H1 (cell line): ENCODE measurements around the gene MMP25. TPM values are rescaled to one million over a fixed set of nuclear protein-coding genes. Genes with fewer than 3 reads are reported as not detected.
A peak's percentile ranks its signal among the peaks of the same experiment; 100 is the strongest.

Experiments
- CTCF ChIA-PET: fragments of 300-600 bp; sonication (Branson Sonifier 250); formaldehyde crosslinking; loops from one replicate; lab custom pipeline; 2021; ENCODE audit not compliant: partially characterized antibody; lab: Charles Lee
- POLR2A ChIA-PET: fragments of 300-600 bp; sonication (Branson Sonifier 250); formaldehyde crosslinking; loops from one replicate; lab custom pipeline; 2021; ENCODE audit warnings: inconsistent platforms; ENCODE audit not compliant: partially characterized antibody; lab: Charles Lee
- DNase-seq, 2 experiments: peaks; one replicate each; pipeline versions ENCODE4 v3.0.0 to v3.0.0-alpha.2; 2010 to 2022; ENCODE audit warnings: low spot score in 2 of 2, low read depth in 1 of 2, mixed read lengths in 1 of 2
- FAIRE-seq: peaks from 2 replicates; lab custom pipeline; 2011; peaks lifted over from hg19 to GRCh38; lab: Jason Lieb, UNC
- H2AFZ ChIP-seq: 2 replicates; pipeline ENCODE4 v1.8.1; 2012; ENCODE audit warnings: low read length, inconsistent platforms
- H2AK5ac ChIP-seq: 2 replicates; pipeline ENCODE4 v1.6.1; 2013; ENCODE audit warnings: low read depth, low read length
- H2BK120ac ChIP-seq: replicated peaks from 2 replicates; pipeline ENCODE3; 2013; ENCODE audit warnings: low read depth, low read length, inconsistent platforms
- H2BK12ac ChIP-seq: 2 replicates; pipeline ENCODE4 v1.6.1; 2013; ENCODE audit warnings: low read depth, low read length
- H2BK15ac ChIP-seq: 2 replicates; pipeline ENCODE4 v1.6.1; 2013; ENCODE audit warnings: low read length
- H2BK20ac ChIP-seq: 2 replicates; pipeline ENCODE4 v1.6.1; 2013; ENCODE audit warnings: low read length
- H2BK5ac ChIP-seq: 2 replicates; pipeline ENCODE4 v1.6.1; 2013; ENCODE audit warnings: low read depth, low read length
- H3K14ac ChIP-seq: 2 replicates; pipeline ENCODE4 v1.6.1; 2013; ENCODE audit warnings: inconsistent platforms; ENCODE audit not compliant: insufficient read length
- H3K18ac ChIP-seq: 2 replicates; pipeline ENCODE4 v1.6.1; 2013; ENCODE audit warnings: low read length; ENCODE audit errors: extremely low read depth
- H3K23ac ChIP-seq: 2 replicates; pipeline ENCODE4 v1.6.1; 2013; ENCODE audit warnings: inconsistent platforms; ENCODE audit not compliant: insufficient read length
- H3K23me2 ChIP-seq: 2 replicates; pipeline ENCODE4 v1.6.1; 2013; ENCODE audit warnings: low read depth, low read length
- H3K27ac ChIP-seq: 2 replicates; pipeline ENCODE4 v1.6.1; 2011; ENCODE audit warnings: low read depth, low read length, inconsistent platforms
- H3K27me3 ChIP-seq, 4 experiments: replicated peaks in 1 of 4; 1 replicate in 1 of 4; 2 replicates in 3 of 4; pipeline versions ENCODE4 v1.6.1 to v1.8.1; 2011 to 2013; ENCODE audit warnings: low read length in 3 of 4, mild to moderate bottlenecking in 3 of 4, inconsistent platforms in 2 of 4, mixed read lengths in 2 of 4, moderate library complexity in 1 of 4; ENCODE audit not compliant: control insufficient read depth in 3 of 4, insufficient read depth in 3 of 4; ENCODE audit errors: extremely low read depth in 1 of 4
- H3K36me3 ChIP-seq, 4 experiments: 2 replicates each; pipeline versions ENCODE4 v1.6.1 to v1.8.1; 2011 to 2013; ENCODE audit warnings: mild to moderate bottlenecking in 4 of 4, low read length in 3 of 4, moderate library complexity in 2 of 4, control low read depth in 1 of 4, inconsistent platforms in 1 of 4; ENCODE audit not compliant: insufficient read depth in 4 of 4, control insufficient read depth in 2 of 4
- H3K4ac ChIP-seq: replicated peaks from 2 replicates; pipeline ENCODE3; 2013; ENCODE audit warnings: low read length, low read depth, mixed read lengths, inconsistent platforms; ENCODE audit not compliant: insufficient read length
- H3K4me1 ChIP-seq, 4 experiments: replicated peaks in 1 of 4; 1 replicate in 1 of 4; 2 replicates in 3 of 4; pipeline versions ENCODE4 v1.6.1 to v1.8.1; 2011 to 2013; ENCODE audit warnings: low read length in 3 of 4, inconsistent platforms in 2 of 4, mixed read lengths in 1 of 4; ENCODE audit not compliant: insufficient read depth in 4 of 4, control insufficient read depth in 3 of 4
- H3K4me2 ChIP-seq, 2 experiments: 2 replicates each; pipeline versions ENCODE4 v1.6.1 to v1.8.1; 2011 to 2013; ENCODE audit warnings: low read depth in 2 of 2, low read length in 2 of 2, control low read depth in 1 of 2, inconsistent platforms in 1 of 2, mild to moderate bottlenecking in 1 of 2; ENCODE audit not compliant: insufficient read depth in 1 of 2
- H3K4me3 ChIP-seq, 4 experiments: fragments of 200-600, 300-600 bp in 1 of 4; sonication (generic), shearing (Covaris generic), sonication (Bioruptor Twin) in 1 of 4; 2 replicates each; pipeline versions ENCODE4 v1.5.1 to v1.8.1; 2011 to 2016; ENCODE audit warnings: low read length in 4 of 4, low read depth in 3 of 4, control low read depth in 2 of 4, inconsistent platforms in 2 of 4, mild to moderate bottlenecking in 2 of 4, mixed read lengths in 1 of 4, moderate library complexity in 1 of 4; ENCODE audit not compliant: insufficient read depth in 2 of 4; ENCODE audit errors: extremely low read depth in 1 of 4
- H3K56ac ChIP-seq: replicated peaks from 2 replicates; pipeline ENCODE3; 2013; ENCODE audit warnings: low read depth, mild to moderate bottlenecking, mixed read lengths, low read length, inconsistent platforms; ENCODE audit not compliant: insufficient read length
- H3K79me1 ChIP-seq: 2 replicates; pipeline ENCODE4 v1.6.1; 2013; ENCODE audit warnings: low read depth, low read length, control low read depth
- H3K79me2 ChIP-seq, 2 experiments: 2 replicates each; pipeline versions ENCODE4 v1.6.1 to v1.8.1; 2012 to 2013; ENCODE audit warnings: low read length in 2 of 2, mild to moderate bottlenecking in 2 of 2, inconsistent platforms in 1 of 2; ENCODE audit not compliant: insufficient read depth in 2 of 2, control insufficient read depth in 1 of 2
- H3K9ac ChIP-seq, 4 experiments: replicated peaks in 1 of 4; 1 replicate in 1 of 4; 2 replicates in 3 of 4; pipeline versions ENCODE4 v1.6.1 to v1.8.1; 2011 to 2013; ENCODE audit warnings: low read depth in 3 of 4, low read length in 3 of 4, control low read depth in 2 of 4, mild to moderate bottlenecking in 2 of 4, moderate library complexity in 2 of 4, inconsistent platforms in 1 of 4; ENCODE audit errors: extremely low read depth in 1 of 4
- H3K9me3 ChIP-seq, 2 experiments: 2 replicates each; pipeline versions ENCODE4 v1.6.1 to v1.8.1; 2012 to 2013; ENCODE audit warnings: mild to moderate bottlenecking in 2 of 2, moderate library complexity in 2 of 2, control low read depth in 1 of 2, inconsistent platforms in 1 of 2, low read depth in 1 of 2, low read length in 1 of 2, mixed read lengths in 1 of 2; ENCODE audit not compliant: insufficient read depth in 2 of 2
- H4K20me1 ChIP-seq, 2 experiments: replicated peaks in 1 of 2; 2 replicates each; pipeline versions ENCODE3 to v1.8.1; 2011 to 2013; ENCODE audit warnings: inconsistent platforms in 2 of 2, low read length in 2 of 2, mild to moderate bottlenecking in 1 of 2; ENCODE audit not compliant: insufficient read depth in 2 of 2, control insufficient read depth in 1 of 2
- H4K5ac ChIP-seq: 2 replicates; pipeline ENCODE4 v1.6.1; 2013; ENCODE audit warnings: low read length, low read depth, mixed read lengths, inconsistent platforms; ENCODE audit not compliant: insufficient read length
- H4K8ac ChIP-seq: 2 replicates; pipeline ENCODE4 v1.8.0; 2013; ENCODE audit warnings: mild to moderate bottlenecking, moderate library complexity, low read length, inconsistent platforms; ENCODE audit not compliant: insufficient read depth; ENCODE audit errors: extremely low read depth
- H4K91ac ChIP-seq: replicated peaks from 2 replicates; pipeline ENCODE3; 2013; ENCODE audit warnings: low read length, mixed read lengths, inconsistent platforms; ENCODE audit not compliant: insufficient read length
- CHD1 ChIP-seq: IDR thresholded peaks from 2 replicates; pipeline ENCODE4 v1.6.1; 2012; ENCODE audit warnings: low read depth, low read length, improper control_type of control experiment
- CHD2 ChIP-seq: IDR thresholded peaks from 2 replicates; pipeline ENCODE4 v1.6.1; 2012; ENCODE audit warnings: low read length, improper control_type of control experiment
- FOSL1 ChIP-seq: IDR thresholded peaks from 2 replicates; pipeline ENCODE4 v1.6.1; 2011; ENCODE audit warnings: mild to moderate bottlenecking, low read depth, low read length, moderate library complexity; ENCODE audit not compliant: insufficient read depth
- NRF1 ChIP-seq: IDR thresholded peaks from 2 replicates; pipeline ENCODE4 v1.6.1; 2011; ENCODE audit warnings: mild to moderate bottlenecking, low read depth, low read length, improper control_type of control experiment
- POU5F1 ChIP-seq: IDR thresholded peaks from 2 replicates; pipeline ENCODE4 v1.6.1; 2011; ENCODE audit warnings: low read depth, mild to moderate bottlenecking, low read length, moderate library complexity
- RAD21 ChIP-seq, 2 experiments: IDR thresholded peaks in 1 of 2; conservative IDR thresholded peaks in 1 of 2; 2 replicates each; pipeline ENCODE4 v1.6.1; 2011; ENCODE audit warnings: low read depth in 2 of 2, low read length in 2 of 2, improper control_type of control experiment in 1 of 2, inconsistent platforms in 1 of 2, mild to moderate bottlenecking in 1 of 2, moderate library complexity in 1 of 2
- RFX5 ChIP-seq: IDR thresholded peaks from 2 replicates; pipeline ENCODE4 v1.6.1; 2011; ENCODE audit warnings: low read depth, low read length, improper control_type of control experiment, borderline replicate concordance
- RNF2 ChIP-seq: fragments of 200-900, 300-1000 bp; sonication (generic); IDR thresholded peaks from 2 replicates; pipeline ENCODE4 v1.7.1; 2016; ENCODE audit warnings: borderline replicate concordance, low read depth, mild to moderate bottlenecking, antibody characterized with exemption, low read length; ENCODE audit not compliant: poor library complexity, severe bottlenecking; ENCODE audit errors: missing control alignments
- TAF1 ChIP-seq: IDR thresholded peaks from 2 replicates; pipeline ENCODE4 v1.6.1; 2011; ENCODE audit warnings: mild to moderate bottlenecking, low read depth, low read length
- TCF12 ChIP-seq: IDR thresholded peaks from 2 replicates; pipeline ENCODE4 v1.6.1; 2011; ENCODE audit warnings: low read depth, mild to moderate bottlenecking, low read length
- USF2 ChIP-seq: IDR thresholded peaks from 2 replicates; pipeline ENCODE4 v1.6.1; 2011; ENCODE audit warnings: low read length, improper control_type of control experiment
- WGBS, 2 experiments: shearing (Covaris generic) in 1 of 2; methylation state at CpG; one replicate each; pipeline versions ENCODE4 v1.1.6 to v1.1.7; 2013 to 2015; ENCODE audit warnings: low lambda C conversion rate in 2 of 2, mixed read lengths in 2 of 2, inconsistent platforms in 1 of 2, low coverage in 1 of 2, missing lambda C conversion rate in 1 of 2; ENCODE audit not compliant: insufficient replicate concordance in 2 of 2, insufficient coverage in 1 of 2, insufficient read length in 1 of 2; ENCODE audit errors: extremely low coverage in 1 of 2, missing lambda C conversion rate in 1 of 2; 5-methylcytosine and 5-hydroxymethylcytosine counted together
- polyA plus RNA-seq, 7 experiments: library from polyadenylated mRNA; depleted of rRNA in 3 of 7; stranded (reverse) in 5 of 7; unstranded in 2 of 7; fragments of >200 nt in 5 of 7; fragments of 200-250 nt in 2 of 7; gene quantifications; 1 replicate in 5 of 7; 2 replicates in 1 of 7; 4 replicates in 1 of 7; pipeline versions ENCODE4 v1.2.1 to v1.2.3, GENCODE V29; 2011 to 2013; ENCODE audit warnings: missing spikeins in 2 of 7, mixed read lengths in 2 of 7
- total RNA-seq: library from RNA; stranded (reverse); fragmentation: NEBNext Ultra II Directional; extraction: Animal tissue kit (Norgen Biotek cat#: 25700); gene quantifications from 2 replicates; pipeline ENCODE4 v1.2.1, GENCODE V29; 2021

MMP25 gene
- total and polyA plus RNA-seq, 2 of the 8 experiments (the other 6 are each of a cell fraction or from before 2014, with no cell fraction given): 7.7 to 26.7 TPM

GRCh38 chr16:3004781-3005284 lies 41.5 kb upstream of the MMP25 start:
- Histone ChIP-seq H2BK5ac (peak overlapping the region; percentile 12; the same call in 1 of the 2 replicates), H3K79me2 (peaks cover 0 to 6% of the 10 kb centered on the region in 2 experiments; a peak in 1 of 4 replicates), H3K56ac (peak overlapping the region; percentile 64), H3K23ac (no peak overlapping the region), H2BK15ac (no peak overlapping the region), H3K9me3 (no peaks in the 10 kb centered on the region), H2AK5ac (no peak overlapping the region), H4K8ac (peak overlapping the region; percentile 68; the same call in 1 of the 2 replicates), H3K36me3 (peaks cover 0 to 3% (median 0%) of the 10 kb centered on the region in 4 experiments; a peak in 1 of 8 replicates), H3K4me1 (peaks cover 14 to 40% (median 33%) of the 10 kb centered on the region in 4 experiments), H4K5ac (peak overlapping the region; percentile 62), H3K23me2 (peaks cover 16% of the 10 kb centered on the region), H4K20me1 (no peaks in the 10 kb centered on the region), H3K27ac (0 out of 2 replicates have a peak overlapping the region, but pooled peaks have one; percentile 1), H3K79me1 (no peaks in the 10 kb centered on the region; the same call in 1 of the 2 replicates), H2AFZ (no peak overlapping the region), H3K18ac (peak overlapping the region; percentile 64), H2BK12ac (no peak overlapping the region), H2BK20ac (no peak overlapping the region), H2BK120ac (peak overlapping the region; percentile 38), H3K4ac (peak overlapping the region; percentile 44), H3K4me3 (peak overlapping the region; percentile 38 to 65 (median 56)), H3K27me3 (no peaks in the 10 kb centered on the region), H3K14ac (no peak overlapping the region), H3K9ac (peak overlapping the region in 2 of 4 experiments; percentile 5 to 20; a peak in 3 of 7 replicates), H4K91ac (peak overlapping the region; percentile 42), H3K4me2 (peak overlapping the region; percentile 64 to 88)
- no peak for FAIRE-seq
- CTCF ChIA-PET: interaction anchor here (0.6 to 17.3 kb wide), 6 partner anchors 23 to 854 kb away, joined by 3 to 639 read pairs (median 4); partner anchors contain the start of genes BICDL2, CLDN6, HCFC1R1 and THOC6
- POLR2A ChIA-PET: interaction anchor here (0.8 to 35.7 kb wide), 10 partner anchors 8 to 122 kb away, joined by 3 to 1808 read pairs (median 6); partner anchors contain the start of genes BICDL2, CLDN6, CLDN9 and HCFC1R1
- no peak for DNase-seq
- 2% methylated on average over 21 of the region's 25 CpGs; no CpG with 5 or more reads in 1 of the 2 experiments for WGBS, 2 experiments
- no peak for TF ChIP-seq RFX5
- no peak for TF ChIP-seq RAD21 (IDR thresholded peaks at IDR 0.05 in 1 of 2, conservative IDR thresholded peaks at IDR 0.05 in 1 of 2; ENCODE audit: low read depth in 2 of 2, low read length in 2 of 2)
- TF ChIP-seq USF2: peak; percentile 58
- TF ChIP-seq CHD2: no peak
- no peak for TF ChIP-seq POU5F1
- no peak for TF ChIP-seq RNF2
- no peak for TF ChIP-seq CHD1
- no peak for TF ChIP-seq NRF1
- TF ChIP-seq TCF12: no peak
- TF ChIP-seq FOSL1: no peak
- peak; percentile 28; the same call in 1 of the 2 replicates for TF ChIP-seq TAF1
